GM20000 (cell line): ENCODE measurements around the gene ABR.

Experiments
- DNase-seq: peaks from one replicate; pipeline ENCODE4 v3.0.0; 2012; ENCODE audit warnings: low spot score
- TF ChIP-seq, protein P1 (sequence below): IDR thresholded peaks from 2 replicates; pipeline ENCODE4 v1.5.1; 2012; ENCODE audit warnings: mild to moderate bottlenecking, control low read depth; ENCODE audit errors: extremely low read depth, missing control alignments

ABR gene

DNA sequence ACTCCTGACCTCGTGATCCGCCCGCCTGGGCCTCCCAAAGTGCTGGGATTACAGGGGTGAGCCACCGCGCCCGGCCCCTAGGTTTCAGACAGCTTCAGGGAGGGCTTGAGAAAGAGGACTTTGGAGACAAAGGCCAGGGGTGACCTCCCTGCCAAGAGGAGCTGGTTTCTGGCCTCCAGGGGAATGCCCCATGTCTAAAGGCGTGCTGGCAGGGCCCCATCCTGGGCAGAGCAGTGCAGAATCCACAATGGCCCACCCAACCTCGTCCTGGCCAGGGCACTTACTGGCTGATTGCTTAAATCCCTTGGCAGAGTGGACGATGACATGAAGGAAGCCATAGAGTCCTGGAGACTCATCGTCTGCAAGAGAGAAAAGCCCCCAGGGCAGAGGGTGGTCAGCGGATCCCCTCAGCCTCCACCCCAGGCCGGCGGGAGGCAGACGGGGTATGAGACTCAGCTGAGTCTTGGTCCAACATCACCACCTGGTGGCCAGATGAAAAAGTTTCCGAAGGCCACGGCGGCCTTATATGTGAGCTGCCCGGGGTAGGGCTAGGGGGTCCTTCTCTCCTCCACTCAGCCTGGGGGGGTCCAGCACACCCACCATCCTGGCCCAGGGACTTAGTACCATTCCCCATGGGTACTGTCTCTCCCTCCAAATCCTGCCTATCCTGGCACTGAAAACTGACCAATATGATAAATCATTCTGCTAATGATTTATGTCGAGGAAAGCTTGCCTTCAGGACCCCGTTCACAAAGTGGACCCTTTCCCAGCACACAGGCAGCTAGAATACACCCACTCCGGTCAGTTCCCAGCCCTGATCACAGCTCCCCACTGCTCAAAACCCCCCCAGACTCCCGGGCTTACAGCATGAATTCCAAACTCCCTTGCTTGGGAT lies 123.8 kb downstream of the ABR start:
- peak; percentile 78 for DNase-seq
- TF ChIP-seq, protein P1, sequence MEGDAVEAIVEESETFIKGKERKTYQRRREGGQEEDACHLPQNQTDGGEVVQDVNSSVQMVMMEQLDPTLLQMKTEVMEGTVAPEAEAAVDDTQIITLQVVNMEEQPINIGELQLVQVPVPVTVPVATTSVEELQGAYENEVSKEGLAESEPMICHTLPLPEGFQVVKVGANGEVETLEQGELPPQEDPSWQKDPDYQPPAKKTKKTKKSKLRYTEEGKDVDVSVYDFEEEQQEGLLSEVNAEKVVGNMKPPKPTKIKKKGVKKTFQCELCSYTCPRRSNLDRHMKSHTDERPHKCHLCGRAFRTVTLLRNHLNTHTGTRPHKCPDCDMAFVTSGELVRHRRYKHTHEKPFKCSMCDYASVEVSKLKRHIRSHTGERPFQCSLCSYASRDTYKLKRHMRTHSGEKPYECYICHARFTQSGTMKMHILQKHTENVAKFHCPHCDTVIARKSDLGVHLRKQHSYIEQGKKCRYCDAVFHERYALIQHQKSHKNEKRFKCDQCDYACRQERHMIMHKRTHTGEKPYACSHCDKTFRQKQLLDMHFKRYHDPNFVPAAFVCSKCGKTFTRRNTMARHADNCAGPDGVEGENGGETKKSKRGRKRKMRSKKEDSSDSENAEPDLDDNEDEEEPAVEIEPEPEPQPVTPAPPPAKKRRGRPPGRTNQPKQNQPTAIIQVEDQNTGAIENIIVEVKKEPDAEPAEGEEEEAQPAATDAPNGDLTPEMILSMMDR: peak; percentile 31

DNA sequence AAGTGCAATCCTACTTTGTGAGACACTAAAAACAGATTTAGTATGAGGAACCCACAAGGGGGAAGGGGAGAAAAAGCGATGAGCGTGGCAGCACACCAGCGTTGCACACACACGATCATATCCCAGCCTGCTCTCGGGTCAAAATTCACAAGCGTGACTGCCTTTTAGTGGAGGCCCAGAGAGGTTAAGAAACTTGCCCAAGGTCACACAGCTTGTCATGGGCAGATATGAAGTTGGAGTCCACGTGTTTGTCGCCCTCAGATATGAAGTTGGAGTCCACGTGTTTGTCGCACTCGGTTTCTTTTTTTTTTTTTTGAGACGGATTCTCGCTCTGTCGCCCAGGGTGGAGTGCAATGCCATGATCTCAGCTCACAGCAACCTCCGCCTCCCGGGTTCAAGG lies 124.5 kb downstream of the ABR start:
- TF ChIP-seq, protein P1: no peak
- no peak for DNase-seq

DNA sequence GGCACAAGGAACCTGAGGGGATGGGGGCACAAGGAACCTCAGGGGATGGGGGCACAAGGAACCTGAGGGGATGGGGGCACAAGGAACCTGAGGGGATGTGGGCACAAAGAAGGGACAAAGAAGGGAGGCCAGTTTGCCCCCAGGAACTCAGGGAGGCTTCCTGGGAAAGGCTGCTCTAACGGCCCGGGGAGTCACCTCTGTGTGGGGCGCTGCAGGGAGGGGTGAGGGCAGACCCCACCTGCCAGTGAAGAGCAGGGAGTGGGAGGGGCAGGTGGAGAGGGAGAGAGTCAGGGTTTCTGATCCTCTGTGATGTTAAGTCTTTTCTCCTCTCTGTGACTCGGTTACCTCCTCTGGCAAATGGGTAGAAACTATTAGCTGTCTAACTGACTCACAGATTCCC lies 125.1 kb downstream of the ABR start:
- TF ChIP-seq, protein P1: no peak
- DNase-seq: no peak

GRCh38 chr17:1053661-1054360 lies 126.0 kb downstream of the ABR start:
- no peak for DNase-seq
- TF ChIP-seq, protein P1: no peak

GRCh38 chr17:1050996-1051925 lies 128.5 kb downstream of the ABR start:
- DNase-seq: no peak
- TF ChIP-seq, protein P1: no peak

GRCh38 chr17:1050246-1050995 lies 129.4 kb downstream of the ABR start:
- TF ChIP-seq, protein P1: no peak
- no peak for DNase-seq
